K562 (cell line): ENCODE data around the gene ZSCAN21. TPM values are rescaled to one million over a fixed set of nuclear protein-coding genes. Genes with fewer than 3 reads are reported as not detected.

ENCODE experiments used
- ATAC-seq: fragments of 200-7000 bp; cut with Tn5 transposase; 3 replicates; pipeline ENCODE4 v1.9.1; 2020; ENCODE audit warnings: moderate library complexity
- BruUV-seq: library from RNA; stranded (reverse); fragments of 400-500 nt; replicated peaks from 2 replicates; lab custom pipeline; 2021; lab: Mats Ljungman, UMichigan
- CTCF ChIA-PET: fragments of 300-600 bp; formaldehyde crosslinking; extraction: SDS; loops from one replicate; lab custom pipeline; 2021; ENCODE audit warnings: low intra/inter-chr PET ratio; lab: Yijun Ruan, JAX
- POLR2A ChIA-PET: fragments of 300-600, 350-650 bp; sonication (Branson Sonifier 250); formaldehyde crosslinking; extraction: SDS; loops from one replicate; lab custom pipeline; 2021; ENCODE audit warnings: antibody characterized with exemption, inconsistent platforms; lab: Yijun Ruan, JAX
- DNase-seq, 4 experiments: peaks; one replicate each; pipeline versions ENCODE4 v3.0.0 to v3.0.0-alpha.2; 2011 to 2018; ENCODE audit warnings: low spot score in 3 of 4, mixed read lengths in 3 of 4; ENCODE audit errors: extremely low read depth in 1 of 4
- FAIRE-seq: peaks from 2 replicates; lab custom pipeline; 2011; peaks lifted over from hg19 to GRCh38; lab: Jason Lieb, UNC
- H2AFZ ChIP-seq: 2 replicates; pipeline ENCODE4 v1.6.0; 2011; ENCODE audit warnings: low read depth, low read length, control low read depth, inconsistent platforms
- H3K27ac ChIP-seq: fragments of 200-600 bp; 3 replicates; pipeline ENCODE4 v1.8.0; 2011; ENCODE audit warnings: low read depth, mild to moderate bottlenecking, control low read depth, inconsistent platforms, low read length, moderate library complexity, mixed read lengths; ENCODE audit errors: extremely low read depth
- H3K27me3 ChIP-seq, 2 experiments: fragments of 300-600 bp in 1 of 2; 2 replicates in 1 of 2; 3 replicates in 1 of 2; pipeline versions ENCODE4 v1.6.0 to v1.8.0; 2011; ENCODE audit warnings: inconsistent platforms in 2 of 2, low read length in 2 of 2, mild to moderate bottlenecking in 1 of 2, mixed read lengths in 1 of 2, moderate library complexity in 1 of 2; ENCODE audit not compliant: control insufficient read depth in 2 of 2, insufficient read depth in 2 of 2
- H3K36me3 ChIP-seq: fragments of 300-600 bp; 3 replicates; pipeline ENCODE4 v1.8.0; 2011; ENCODE audit warnings: mild to moderate bottlenecking, low read length, inconsistent platforms; ENCODE audit not compliant: control insufficient read depth, insufficient read depth
- H3K4me1 ChIP-seq, 2 experiments: fragments of 200-600 bp in 1 of 2; replicated peaks in 1 of 2; 2 replicates in 1 of 2; 3 replicates in 1 of 2; pipeline versions ENCODE4 v1.5.1 to v1.8.0; 2011; ENCODE audit warnings: inconsistent platforms in 2 of 2, low read length in 2 of 2, mild to moderate bottlenecking in 1 of 2, mixed read lengths in 1 of 2, moderate library complexity in 1 of 2; ENCODE audit not compliant: control insufficient read depth in 2 of 2, insufficient read depth in 2 of 2
- H3K4me2 ChIP-seq: 2 replicates; pipeline ENCODE4 v1.6.1; 2011; ENCODE audit warnings: low read length, control low read depth, inconsistent platforms, mixed read lengths; ENCODE audit not compliant: insufficient read depth
- H3K4me3 ChIP-seq: fragments of 200-600 bp; sonication (generic), shearing (Covaris generic); 2 replicates; pipeline ENCODE4 v1.5.1; 2016; ENCODE audit warnings: control low read depth, inconsistent platforms
- H3K79me2 ChIP-seq: fragments of 200-600 bp; 3 replicates; pipeline ENCODE4 v1.8.0; 2011; ENCODE audit warnings: low read length, inconsistent platforms; ENCODE audit not compliant: control insufficient read depth, insufficient read depth
- H3K9ac ChIP-seq, 2 experiments: 2 replicates each; pipeline versions ENCODE4 v1.6.0 to v1.6.1; 2011; ENCODE audit warnings: low read depth in 2 of 2, low read length in 2 of 2, control low read depth in 1 of 2, inconsistent platforms in 1 of 2, mild to moderate bottlenecking in 1 of 2, mixed read lengths in 1 of 2; ENCODE audit not compliant: insufficient read depth in 1 of 2
- H3K9me1 ChIP-seq: one replicate; pipeline ENCODE4 v1.6.0; 2011; ENCODE audit warnings: inconsistent platforms, mild to moderate bottlenecking, low read length, moderate library complexity; ENCODE audit not compliant: control insufficient read depth, insufficient read depth
- H3K9me3 ChIP-seq: replicated peaks from 2 replicates; pipeline ENCODE4 v1.5.1; 2011; ENCODE audit warnings: low read depth, low read length, inconsistent platforms; ENCODE audit not compliant: control insufficient read depth, insufficient read depth
- H4K20me1 ChIP-seq: replicated peaks from 2 replicates; pipeline ENCODE4 v1.6.1; 2011; ENCODE audit warnings: low read length, inconsistent platforms, mixed read lengths; ENCODE audit not compliant: control insufficient read depth, insufficient read depth
- PHF20 ChIP-seq: fragments of 450-650 bp; IDR thresholded peaks from 2 replicates; pipeline ENCODE4 v1.6.1; 2018; ENCODE audit not compliant: partially characterized antibody
- POU5F1 ChIP-seq: fragments of 150-350 bp; IDR thresholded peaks from 2 replicates; pipeline ENCODE4 v1.6.1; 2014; ENCODE audit warnings: borderline replicate concordance, low read length, low read depth, mild to moderate bottlenecking; ENCODE audit not compliant: partially characterized antibody
- RFX1 ChIP-seq: fragments of 450-650 bp; IDR thresholded peaks from 2 replicates; pipeline ENCODE4 v1.6.1; 2016; ENCODE audit warnings: mild to moderate bottlenecking, moderate library complexity
- SNRNP70 ChIP-seq: fragments of 200-400 bp; formaldehyde crosslinking; optimal IDR thresholded peaks from 2 replicates; pipeline ENCODE3; 2017; ENCODE audit warnings: low read depth, low read length
- SPI1 ChIP-seq: IDR thresholded peaks from 2 replicates; pipeline ENCODE4 v1.6.1; 2011; ENCODE audit warnings: low read depth, low read length, control low read depth, borderline replicate concordance
- SRF ChIP-seq, 2 experiments: fragments of 250-450, 450-650 bp in 1 of 2; sonication (Bioruptor Pico) in 1 of 2; sonication (generic) in 1 of 2; formaldehyde crosslinking; IDR thresholded peaks; 2 replicates each; pipeline versions ENCODE4 v1.5.0 to v1.5.1; 2020 to 2022; ENCODE audit warnings: mild to moderate bottlenecking in 1 of 2, missing genetic modification reagents in 1 of 2
- ZBED1 ChIP-seq: IDR thresholded peaks from 2 replicates; pipeline ENCODE4 v1.6.1; 2014
- ZBTB49 ChIP-seq: sonication (generic); formaldehyde crosslinking; IDR thresholded peaks from 2 replicates; pipeline ENCODE4 v1.8.0; 2022; ENCODE audit warnings: missing genetic modification reagents, mild to moderate bottlenecking, borderline replicate concordance
- ZNF311 ChIP-seq: fragments of 250-450 bp; sonication (Bioruptor Pico); IDR thresholded peaks from 2 replicates; pipeline ENCODE4 v1.4.0; 2020; ENCODE audit warnings: mild to moderate bottlenecking, moderate library complexity
- ZNF316 ChIP-seq: fragments of 450-650 bp; IDR thresholded peaks from 2 replicates; pipeline ENCODE4 v1.6.1; 2016
- ZNF717 ChIP-seq: fragments of 250-450 bp; sonication (Bioruptor Pico); IDR thresholded peaks from 2 replicates; pipeline ENCODE4 v1.5.0; 2021
- WGBS: fragments of 100-300 bp; shearing (Covaris generic); methylation state at CpG from one replicate; pipeline ENCODE4 v1.1.6; 2016; ENCODE audit warnings: low coverage, mixed read lengths; ENCODE audit not compliant: insufficient coverage; ENCODE audit errors: missing lambda C conversion rate; 5-methylcytosine and 5-hydroxymethylcytosine counted together
- in situ Hi-C: fragments of 300-500 bp; cut with MboI; formaldehyde crosslinking; loops from 4 replicates; pipeline ENCODE4 v1.15.0; 2018; ENCODE audit warnings: inconsistent platforms, mixed read lengths
- intact Hi-C: fragments of 100-400 bp; cut with micrococcal nuclease; formaldehyde crosslinking; loops from 2 replicates; pipeline ENCODE4 v1.14.2; 2022
- polyA plus RNA-seq, 8 experiments: library from polyadenylated mRNA; depleted of rRNA in 4 of 8; stranded (reverse) in 5 of 8; unstranded in 3 of 8; fragments of >200 nt; fragmentation: Nextera tagmentation in 2 of 8; fragmentation: Illumina TruSeq in 1 of 8; extraction: Ambion mirVana in 2 of 8; extraction: Trizol in 1 of 8; gene quantifications; 2 replicates each; pipeline versions ENCODE4 v1.2.1 to v1.2.3, GENCODE V29; 2011 to 2014; ENCODE audit warnings: inconsistent platforms in 1 of 8, missing spikeins in 1 of 8
- total RNA-seq, 7 experiments: library from RNA; depleted of rRNA in 6 of 7; stranded (reverse); fragments of >200 nt in 6 of 7; fragmentation: Illumina TruSeq in 2 of 7; extraction: Trizol in 2 of 7; gene quantifications; 2 replicates each; pipeline versions ENCODE4 v1.2.1 to v1.2.3, GENCODE V29; 2011 to 2021; ENCODE audit warnings: low replicate concordance in 1 of 7
- TF ChIP-seq, protein P1 (sequence below), 2 experiments: fragments of 450-650 bp in 1 of 2; sonication (generic) in 1 of 2; formaldehyde crosslinking in 1 of 2; IDR thresholded peaks in 1 of 2; conservative IDR thresholded peaks in 1 of 2; 2 replicates each; pipeline versions ENCODE4 v1.6.1 to v1.8.1; 2016 to 2023; ENCODE audit warnings: mild to moderate bottlenecking in 2 of 2, moderate library complexity in 2 of 2, inconsistent platforms in 1 of 2, missing genetic modification reagents in 1 of 2

Gene ZSCAN21
- total and polyA plus RNA-seq, 9 of the 15 experiments (the other 6 are each of a cell fraction or from before 2014, with no cell fraction given), result 5.9 to 15.5 (median 13.2) TPM

DNA sequence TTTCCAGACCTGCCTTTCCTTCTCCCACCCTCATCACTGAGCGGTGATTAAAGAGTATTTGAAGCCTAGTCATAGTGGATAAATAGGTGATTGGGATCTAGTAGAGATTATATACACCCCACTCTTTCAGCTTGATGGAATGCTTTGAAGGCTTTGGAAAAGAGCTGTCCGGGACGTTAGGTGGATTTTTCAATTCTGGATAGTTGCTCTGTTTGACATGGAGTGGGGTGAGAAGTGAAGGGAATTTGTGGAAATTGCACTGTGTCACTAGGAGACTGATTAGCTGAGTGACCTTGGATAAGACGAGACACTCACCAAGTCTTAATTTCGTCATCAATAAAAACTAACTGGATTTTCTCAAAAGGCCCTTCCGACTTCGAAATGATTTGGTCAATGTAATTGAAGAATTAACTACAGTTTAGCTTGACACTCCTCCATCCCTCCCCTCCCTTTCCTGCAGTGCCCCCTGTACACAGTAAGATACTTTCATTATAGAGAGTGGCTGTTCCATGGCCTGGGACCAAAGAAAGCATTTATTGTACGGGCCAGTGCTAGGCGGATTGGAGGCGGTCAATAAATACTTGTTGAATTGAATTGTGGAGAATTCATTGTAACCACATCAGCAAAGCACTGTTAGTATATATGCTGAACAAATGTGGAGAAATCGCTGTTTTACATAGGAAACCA is 33.2 kb upstream of the ZSCAN21 start:
- ChIA-PET CTCF (interaction anchor here (1.5 kb wide), 1 partner anchor 65 kb away, joined by 3 read pairs; the partner anchor contains the start of gene ZNF3), POLR2A (interaction anchor here (0.7 to 2.0 kb wide), 8 partner anchors 8 to 443 kb away, joined by 3 to 9 read pairs (median 4); no protein-coding TSS in a partner anchor)
- Histone ChIP-seq H3K9me3 (no peaks in the 10 kb centered on the region), H3K9me1 (no peaks in the 10 kb centered on the region), H3K4me1 (peaks cover 17% of the 10 kb centered on the region in 2 experiments; a peak in 4 of 5 replicates), H3K27me3 (peaks cover 4 to 6% of the 10 kb centered on the region in 2 experiments; a peak in 2 of 5 replicates), H2AFZ (peak overlapping the region; percentile 53), H3K9ac (peak overlapping the region; percentile 97 to 98), H3K27ac (peak overlapping the region; percentile 92), H3K36me3 (peaks cover 26% of the 10 kb centered on the region), H4K20me1 (peaks cover 17% of the 10 kb centered on the region), H3K79me2 (peaks cover 56% of the 10 kb centered on the region), H3K4me2 (peak overlapping the region; percentile 93), H3K4me3 (peak overlapping the region; percentile 98)
- peak in 2 of 4 experiments; percentile 27 to 37 for DNase-seq
- in situ Hi-C loops, result no loop called here
- intact Hi-C loops, result no loop called here
- ATAC-seq, result peak; percentile 26
- BruUV-seq, result TSS peak; percentile 70
- peak; percentile 61 for FAIRE-seq
- 8% methylated on average over 11 of the region's 11 CpGs for WGBS
- no peak for TF ChIP-seq POU5F1
- TF ChIP-seq RFX1, result 0 out of 2 replicates have a peak, but pooled peaks have one; percentile 7
- no peak for TF ChIP-seq SPI1
- TF ChIP-seq ZBTB49, result no peak
- TF ChIP-seq, protein P1, sequence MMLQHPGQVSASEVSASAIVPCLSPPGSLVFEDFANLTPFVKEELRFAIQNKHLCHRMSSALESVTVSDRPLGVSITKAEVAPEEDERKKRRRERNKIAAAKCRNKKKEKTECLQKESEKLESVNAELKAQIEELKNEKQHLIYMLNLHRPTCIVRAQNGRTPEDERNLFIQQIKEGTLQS (IDR thresholded peaks at IDR 0.05), result peak; percentile 73
- TF ChIP-seq, protein P1 (CRISPR knock-in tag; conservative IDR thresholded peaks at IDR 0.05), result no peak
- no peak for TF ChIP-seq ZNF311 (CRISPR knock-in tag)
- no peak for TF ChIP-seq PHF20
- TF ChIP-seq SRF (CRISPR knock-in tag; IDR thresholded peaks at IDR 0.05), result no peak
- no peak for TF ChIP-seq ZBED1
- no peak for TF ChIP-seq ZNF717
- no peak for TF ChIP-seq ZNF316
- TF ChIP-seq SNRNP70, result no peak
